ENCODE data around the gene RNF167. TPM values are rescaled to one million over a fixed set of nuclear protein-coding genes. Genes with fewer than 3 reads are reported as not detected.

RNF167 gene
- total and polyA plus RNA-seq, 2 of the 4 experiments (the other 2 are of a cell fraction): 13.1 to 79.5 TPM

- ChIA-PET CTCF (no interaction called here), POLR2A (ENCODE audit: unreplicated experiment) (interaction anchor here (0.8 to 3.5 kb wide), 3 partner anchors 16 to 117 kb away, joined by 4 to 19 read pairs (median 8); partner anchors contain the start of gene SPAG7)
- peak; percentile 8 for ATAC-seq (ENCODE audit: low read depth)
- dilution Hi-C loops (cut with HindIII; ENCODE audit: low sequenced_read_pairs, unreplicated experiment) (no loop called here), intact Hi-C loops (cut with micrococcal nuclease) (no loop called here), in situ Hi-C loops (cut with MboI; ENCODE audit: low sequenced_read_pairs) (no loop called here)
- peak overlapping the region; percentile 91 for H3K23ac ChIP-seq (ENCODE audit: low read depth, low read length)
- peaks cover 34% of the 10 kb centered on the region for H3K4me1 ChIP-seq (ENCODE audit: control insufficient read depth, insufficient read depth, low read length)
- peak overlapping the region; percentile 92 for H3K14ac ChIP-seq (replicated peaks; ENCODE audit: low read depth, low read length)
- H4K8ac ChIP-seq (ENCODE audit: low read depth in 2 of 2, low read length in 2 of 2): peak overlapping the region; percentile 95 to 97
- peak overlapping the region; percentile 98 for H2AK9ac ChIP-seq (replicated peaks; ENCODE audit: low read depth, low read length, poor library complexity)
- peak overlapping the region; percentile 94 for H4K91ac ChIP-seq (ENCODE audit: insufficient read depth, low read depth, low read length)
- peaks cover 23% of the 10 kb centered on the region; the same call in 1 of the 2 replicates for H3K9me1 ChIP-seq (ENCODE audit: insufficient read depth, low read length)
- no peaks in the 10 kb centered on the region for H3K27me3 ChIP-seq (ENCODE audit: control insufficient read depth, insufficient read depth, low read length)
- peak overlapping the region; percentile 64 for H3K4me2 ChIP-seq (ENCODE audit: low read depth, low read length)
- H3K4me3 ChIP-seq (ENCODE audit: insufficient read depth, low read depth, low read length): peak overlapping the region; percentile 30
- 6% methylated on average over 5 of the region's 52 CpGs; no CpG with 5 or more reads in 1 of the 2 experiments for WGBS, 2 experiments (ENCODE audit: extremely low coverage in 2 of 2, insufficient read length in 1 of 2)
- peak overlapping the region; percentile 84 for H3K56ac ChIP-seq (ENCODE audit: extremely low read depth, insufficient read depth, low read length)
- peaks cover 33% of the 10 kb centered on the region for H4K20me1 ChIP-seq (ENCODE audit: insufficient read depth, low read length)
- H4K5ac ChIP-seq (ENCODE audit: low read depth, low read length): peak overlapping the region; percentile 77
- H3K36me3 ChIP-seq (ENCODE audit: control insufficient read depth, insufficient read depth, low read length): peaks cover 15% of the 10 kb centered on the region
- H2BK120ac ChIP-seq (ENCODE audit: low read depth, low read length): peak overlapping the region; percentile 89
- peak overlapping the region; percentile 97 for H2AK5ac ChIP-seq (ENCODE audit: low read depth, low read length)
- BruUV-seq (replicated peaks): no TSS peak
- H3K9me3 ChIP-seq (ENCODE audit: control insufficient read depth, insufficient read depth, low read length): no peaks in the 10 kb centered on the region
- H3K79me1 ChIP-seq (ENCODE audit: low read depth in 1 of 2, low read length in 2 of 2): peaks cover 12 to 30% of the 10 kb centered on the region in 2 experiments; a peak in 3 of 4 replicates
- H3K27ac ChIP-seq (ENCODE audit: insufficient read depth, low read length): peak overlapping the region; percentile 80
- H2AFZ ChIP-seq (replicated peaks; ENCODE audit: low read length, poor library complexity): peak overlapping the region; percentile 92
- H3K18ac ChIP-seq (ENCODE audit: low read depth, low read length): peak overlapping the region; percentile 8
- DNase-seq: no peak
- peak overlapping the region; percentile 99 for H3K4ac ChIP-seq (ENCODE audit: low read depth, low read length)
- peak overlapping the region; percentile 57 for H2BK5ac ChIP-seq (ENCODE audit: low read depth, low read length, poor library complexity, severe bottlenecking)
- peak overlapping the region; percentile 53; the same call in 1 of the 3 replicates for H2BK15ac ChIP-seq (ENCODE audit: low read depth, low read length)
- peak overlapping the region; percentile 61 for H2BK20ac ChIP-seq (ENCODE audit: low read depth, low read length)
- peak overlapping the region; percentile 60 for H3K9ac ChIP-seq (ENCODE audit: low read depth, low read length)
- TF ChIP-seq RCOR1 (IDR thresholded peaks at IDR 0.05; ENCODE audit: insufficient replicate concordance, low read length) (no peak), BHLHE40 (IDR thresholded peaks at IDR 0.05; ENCODE audit: low read depth, low read length) (no peak), CEBPB (IDR thresholded peaks at IDR 0.05; ENCODE audit: low read depth, low read length) (no peak), FOS (IDR thresholded peaks at IDR 0.05; ENCODE audit: low read depth, low read length) (no peak), POLR2A (IDR thresholded peaks at IDR 0.05; ENCODE audit: low read depth, low read length) (no peak), MAZ (IDR thresholded peaks at IDR 0.05; ENCODE audit: borderline replicate concordance, low read depth, low read length) (no peak), CHD1 (IDR thresholded peaks at IDR 0.05; ENCODE audit: low read depth, low read length) (no peak), MAFK (IDR thresholded peaks at IDR 0.05; ENCODE audit: low read depth, low read length) (no peak), MXI1 (IDR thresholded peaks at IDR 0.05; ENCODE audit: borderline replicate concordance, low read depth, low read length) (no peak), RFX5 (IDR thresholded peaks at IDR 0.05; ENCODE audit: low read depth, low read length) (no peak), RAD21 (IDR thresholded peaks at IDR 0.05; ENCODE audit: low read length) (no peak), SMC3 (IDR thresholded peaks at IDR 0.05; ENCODE audit: low read depth, low read length) (no peak)
- TF ChIP-seq, protein P1, sequence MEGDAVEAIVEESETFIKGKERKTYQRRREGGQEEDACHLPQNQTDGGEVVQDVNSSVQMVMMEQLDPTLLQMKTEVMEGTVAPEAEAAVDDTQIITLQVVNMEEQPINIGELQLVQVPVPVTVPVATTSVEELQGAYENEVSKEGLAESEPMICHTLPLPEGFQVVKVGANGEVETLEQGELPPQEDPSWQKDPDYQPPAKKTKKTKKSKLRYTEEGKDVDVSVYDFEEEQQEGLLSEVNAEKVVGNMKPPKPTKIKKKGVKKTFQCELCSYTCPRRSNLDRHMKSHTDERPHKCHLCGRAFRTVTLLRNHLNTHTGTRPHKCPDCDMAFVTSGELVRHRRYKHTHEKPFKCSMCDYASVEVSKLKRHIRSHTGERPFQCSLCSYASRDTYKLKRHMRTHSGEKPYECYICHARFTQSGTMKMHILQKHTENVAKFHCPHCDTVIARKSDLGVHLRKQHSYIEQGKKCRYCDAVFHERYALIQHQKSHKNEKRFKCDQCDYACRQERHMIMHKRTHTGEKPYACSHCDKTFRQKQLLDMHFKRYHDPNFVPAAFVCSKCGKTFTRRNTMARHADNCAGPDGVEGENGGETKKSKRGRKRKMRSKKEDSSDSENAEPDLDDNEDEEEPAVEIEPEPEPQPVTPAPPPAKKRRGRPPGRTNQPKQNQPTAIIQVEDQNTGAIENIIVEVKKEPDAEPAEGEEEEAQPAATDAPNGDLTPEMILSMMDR (conservative IDR thresholded peaks at IDR 0.05; ENCODE audit: low read depth, low read length): no peak
- TF ChIP-seq, protein P2, sequence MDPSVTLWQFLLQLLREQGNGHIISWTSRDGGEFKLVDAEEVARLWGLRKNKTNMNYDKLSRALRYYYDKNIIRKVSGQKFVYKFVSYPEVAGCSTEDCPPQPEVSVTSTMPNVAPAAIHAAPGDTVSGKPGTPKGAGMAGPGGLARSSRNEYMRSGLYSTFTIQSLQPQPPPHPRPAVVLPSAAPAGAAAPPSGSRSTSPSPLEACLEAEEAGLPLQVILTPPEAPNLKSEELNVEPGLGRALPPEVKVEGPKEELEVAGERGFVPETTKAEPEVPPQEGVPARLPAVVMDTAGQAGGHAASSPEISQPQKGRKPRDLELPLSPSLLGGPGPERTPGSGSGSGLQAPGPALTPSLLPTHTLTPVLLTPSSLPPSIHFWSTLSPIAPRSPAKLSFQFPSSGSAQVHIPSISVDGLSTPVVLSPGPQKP (IDR thresholded peaks at IDR 0.05; ENCODE audit: borderline replicate concordance, low read depth, low read length): no peak
- TF ChIP-seq, protein P3, sequence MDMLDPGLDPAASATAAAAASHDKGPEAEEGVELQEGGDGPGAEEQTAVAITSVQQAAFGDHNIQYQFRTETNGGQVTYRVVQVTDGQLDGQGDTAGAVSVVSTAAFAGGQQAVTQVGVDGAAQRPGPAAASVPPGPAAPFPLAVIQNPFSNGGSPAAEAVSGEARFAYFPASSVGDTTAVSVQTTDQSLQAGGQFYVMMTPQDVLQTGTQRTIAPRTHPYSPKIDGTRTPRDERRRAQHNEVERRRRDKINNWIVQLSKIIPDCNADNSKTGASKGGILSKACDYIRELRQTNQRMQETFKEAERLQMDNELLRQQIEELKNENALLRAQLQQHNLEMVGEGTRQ (IDR thresholded peaks at IDR 0.05; ENCODE audit: low read depth, low read length): no peak
Observed at GRCh38 chr17:4950075-4950745, 10.1 kb downstream of the RNF167 start.
